ENCODE results near the gene RRAS2.

- TF ChIP-seq CTCF (IDR thresholded peaks at IDR 0.05) (no peak), POLR2A (IDR thresholded peaks at IDR 0.05) (no peak)
These were observed 11.5 kb upstream of the RRAS2 start for GRCh38 chr11:14370496-14370895.

Measured in Peyer's patch (tissue), 4 donors.